GM12874 (cell line): ENCODE measurements around the gene TRMT61B.

Experiments used
- TF ChIP-seq, protein P1 (sequence below): IDR thresholded peaks from 2 replicates; pipeline ENCODE4 v1.5.1; 2011; ENCODE audit warnings: low read depth, mild to moderate bottlenecking, control low read depth, low read length, moderate library complexity; ENCODE audit not compliant: insufficient read depth

The TRMT61B gene

DNA sequence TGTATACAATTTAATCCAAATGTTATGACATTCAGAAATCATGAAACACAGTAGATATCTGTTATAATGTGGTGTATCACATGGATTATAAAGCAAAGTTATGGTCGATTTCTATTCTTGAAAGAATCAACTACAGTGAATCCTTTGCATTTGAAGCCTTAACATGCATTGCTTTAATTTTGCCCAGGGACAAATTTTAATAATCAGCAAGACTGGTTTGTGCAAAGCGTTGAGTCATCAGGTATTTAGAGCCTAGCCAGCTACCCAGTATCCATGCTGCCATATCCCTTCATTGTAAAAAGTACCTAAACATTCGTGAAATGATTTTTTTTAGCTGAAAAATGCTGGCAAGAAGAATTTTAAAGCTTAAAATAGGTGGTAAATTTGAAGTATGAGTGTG lies 68.4 kb downstream of the TRMT61B start:
- TF ChIP-seq, protein P1, sequence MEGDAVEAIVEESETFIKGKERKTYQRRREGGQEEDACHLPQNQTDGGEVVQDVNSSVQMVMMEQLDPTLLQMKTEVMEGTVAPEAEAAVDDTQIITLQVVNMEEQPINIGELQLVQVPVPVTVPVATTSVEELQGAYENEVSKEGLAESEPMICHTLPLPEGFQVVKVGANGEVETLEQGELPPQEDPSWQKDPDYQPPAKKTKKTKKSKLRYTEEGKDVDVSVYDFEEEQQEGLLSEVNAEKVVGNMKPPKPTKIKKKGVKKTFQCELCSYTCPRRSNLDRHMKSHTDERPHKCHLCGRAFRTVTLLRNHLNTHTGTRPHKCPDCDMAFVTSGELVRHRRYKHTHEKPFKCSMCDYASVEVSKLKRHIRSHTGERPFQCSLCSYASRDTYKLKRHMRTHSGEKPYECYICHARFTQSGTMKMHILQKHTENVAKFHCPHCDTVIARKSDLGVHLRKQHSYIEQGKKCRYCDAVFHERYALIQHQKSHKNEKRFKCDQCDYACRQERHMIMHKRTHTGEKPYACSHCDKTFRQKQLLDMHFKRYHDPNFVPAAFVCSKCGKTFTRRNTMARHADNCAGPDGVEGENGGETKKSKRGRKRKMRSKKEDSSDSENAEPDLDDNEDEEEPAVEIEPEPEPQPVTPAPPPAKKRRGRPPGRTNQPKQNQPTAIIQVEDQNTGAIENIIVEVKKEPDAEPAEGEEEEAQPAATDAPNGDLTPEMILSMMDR, result no peak
